ENCODE data around the gene SUCO.

- no peak for TF ChIP-seq CTCF (IDR thresholded peaks at IDR 0.05; ENCODE audit: insufficient read depth, low read depth, low read length)
- TF ChIP-seq EZH2 (IDR thresholded peaks at IDR 0.05; ENCODE audit: insufficient read depth, low read length): no peak
Observed at GRCh38 chr1:172513479-172513878, 19.5 kb upstream of the SUCO start.

Measured in astrocyte (in vitro differentiated cells and primary cell).